LNCAP (cell line): ENCODE measurements around the gene BCAS2.

Source experiments
- TF ChIP-seq, protein P1 (sequence below): fragments of 450-650 bp; IDR thresholded peaks from 2 replicates; pipeline ENCODE4 v1.5.1; 2017; ENCODE audit warnings: mild to moderate bottlenecking

The BCAS2 gene

GRCh38 chr1:114545315-114545714 lies 36.1 kb downstream of the BCAS2 start:
- TF ChIP-seq, protein P1, sequence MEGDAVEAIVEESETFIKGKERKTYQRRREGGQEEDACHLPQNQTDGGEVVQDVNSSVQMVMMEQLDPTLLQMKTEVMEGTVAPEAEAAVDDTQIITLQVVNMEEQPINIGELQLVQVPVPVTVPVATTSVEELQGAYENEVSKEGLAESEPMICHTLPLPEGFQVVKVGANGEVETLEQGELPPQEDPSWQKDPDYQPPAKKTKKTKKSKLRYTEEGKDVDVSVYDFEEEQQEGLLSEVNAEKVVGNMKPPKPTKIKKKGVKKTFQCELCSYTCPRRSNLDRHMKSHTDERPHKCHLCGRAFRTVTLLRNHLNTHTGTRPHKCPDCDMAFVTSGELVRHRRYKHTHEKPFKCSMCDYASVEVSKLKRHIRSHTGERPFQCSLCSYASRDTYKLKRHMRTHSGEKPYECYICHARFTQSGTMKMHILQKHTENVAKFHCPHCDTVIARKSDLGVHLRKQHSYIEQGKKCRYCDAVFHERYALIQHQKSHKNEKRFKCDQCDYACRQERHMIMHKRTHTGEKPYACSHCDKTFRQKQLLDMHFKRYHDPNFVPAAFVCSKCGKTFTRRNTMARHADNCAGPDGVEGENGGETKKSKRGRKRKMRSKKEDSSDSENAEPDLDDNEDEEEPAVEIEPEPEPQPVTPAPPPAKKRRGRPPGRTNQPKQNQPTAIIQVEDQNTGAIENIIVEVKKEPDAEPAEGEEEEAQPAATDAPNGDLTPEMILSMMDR = no peak

DNA sequence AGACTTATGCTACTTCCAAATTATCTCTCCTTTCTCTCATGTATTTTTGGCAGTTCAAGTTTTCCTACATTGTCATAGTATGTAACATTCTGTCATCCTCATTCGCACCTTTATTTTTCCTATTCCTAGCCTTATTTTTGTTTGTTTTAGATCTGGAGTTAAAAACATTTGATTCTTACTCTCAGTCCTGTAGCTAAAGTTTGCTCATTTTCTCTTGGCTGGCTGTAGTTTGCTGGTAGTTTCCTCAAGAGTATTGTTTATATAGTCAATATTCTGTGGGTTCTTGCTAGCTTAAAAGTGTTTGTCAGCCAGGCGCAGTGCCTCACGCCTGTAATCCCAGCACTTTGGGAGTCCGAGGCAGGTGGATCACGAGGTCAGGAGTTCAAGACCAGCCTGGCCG lies 40.6 kb downstream of the BCAS2 start:
- TF ChIP-seq, protein P1 = no peak

DNA sequence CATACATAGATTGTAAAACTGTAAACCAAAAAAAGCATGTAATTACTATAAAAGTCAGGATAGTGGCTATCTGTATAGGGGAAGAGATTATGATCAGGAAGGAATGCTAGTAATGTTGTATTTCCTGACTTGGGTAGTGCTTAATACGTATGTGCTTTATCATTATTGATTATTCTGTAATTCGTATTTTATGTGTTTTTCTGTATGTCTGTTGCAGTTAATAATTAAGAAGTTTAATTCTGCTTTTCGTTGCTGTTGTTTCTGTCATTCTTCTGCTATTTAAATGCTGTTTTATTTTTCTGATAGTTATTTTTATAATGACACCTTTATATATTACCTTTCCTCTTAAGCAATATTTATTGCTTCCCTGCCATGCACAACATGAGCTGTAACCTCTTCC lies 41.1 kb downstream of the BCAS2 start:
- TF ChIP-seq, protein P1 = no peak

DNA sequence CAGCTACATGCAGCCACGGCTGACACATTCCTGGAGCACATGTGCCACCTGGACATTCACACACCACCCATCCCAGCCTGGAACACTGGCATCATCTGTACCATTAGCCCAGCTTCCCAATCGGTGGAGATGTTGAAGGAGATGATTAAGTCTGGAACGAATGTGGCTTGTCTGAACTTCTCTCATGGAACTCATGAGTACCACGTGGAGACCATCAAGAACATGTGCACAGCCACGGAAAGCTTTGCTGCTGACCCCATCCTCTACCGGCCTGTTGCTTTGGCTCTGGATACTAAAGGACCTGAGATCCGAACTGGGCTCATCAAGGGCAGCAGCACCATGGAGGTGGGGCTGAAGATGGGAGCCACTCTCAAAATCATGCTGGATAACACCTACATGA lies 45.4 kb downstream of the BCAS2 start:
- TF ChIP-seq, protein P1 = no peak

DNA sequence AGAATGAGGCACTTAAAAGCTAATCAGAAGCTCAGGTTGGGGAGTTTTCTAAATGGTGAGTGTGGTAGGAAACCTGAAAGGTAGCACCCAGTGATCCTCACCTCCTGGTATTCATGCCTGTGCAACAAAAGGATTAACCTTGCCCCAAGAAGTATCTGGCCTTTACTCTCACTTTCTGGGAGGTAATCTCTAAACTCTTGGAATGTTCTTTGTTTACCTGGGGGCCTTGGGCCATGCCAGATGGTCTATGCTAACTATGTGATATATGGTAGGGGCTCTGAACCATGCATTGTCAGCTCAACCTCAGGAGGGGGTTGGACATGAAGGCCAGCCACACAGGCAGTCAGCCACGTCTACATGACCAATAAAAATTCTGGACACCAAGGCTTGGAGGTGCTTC lies 46.0 kb downstream of the BCAS2 start:
- TF ChIP-seq, protein P1 = no peak

- TF ChIP-seq, protein P1 = no peak
Measured at GRCh38 chr1:114531094-114531493, 50.3 kb downstream of the BCAS2 start.

- TF ChIP-seq, protein P1 = no peak
Measured at GRCh38 chr1:114530224-114530623, 51.2 kb downstream of the BCAS2 start.

DNA sequence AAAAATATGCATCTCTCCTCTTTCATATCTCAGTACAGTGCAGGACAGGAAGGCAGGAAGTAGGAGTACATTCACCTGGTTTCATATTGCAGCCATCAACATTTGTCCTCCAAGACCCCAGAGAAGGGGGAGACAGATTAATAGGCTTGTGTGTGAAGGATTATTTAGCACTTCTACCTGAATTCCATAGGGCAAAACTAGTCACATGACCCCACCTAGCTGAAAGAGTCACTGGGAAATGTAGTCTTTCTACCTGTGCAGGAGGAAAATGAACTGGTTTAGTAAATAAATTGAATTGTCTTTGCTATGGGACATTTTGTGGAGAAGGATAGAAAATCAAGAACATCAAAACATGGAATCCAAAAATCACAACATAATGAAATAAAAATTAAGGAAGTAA lies 56.5 kb downstream of the BCAS2 start:
- TF ChIP-seq, protein P1 = no peak
